Natural killer cell treated with Interleukin-12 subunit alpha and Interleukin-12 subunit beta and Interleukin-15 and Interleukin-18, amount 100 ng/mL, for 72 hours (primary cell): ENCODE results near the gene HOXD9. TPM values are rescaled to one million over a fixed set of nuclear protein-coding genes. Genes with fewer than 3 reads are reported as not detected.

Experiments used
- ATAC-seq, 2 donors: fragments of 150-1000 bp; cut with Tn5 transposase in 1 of 2; sonication (Bioruptor Pico), chemical (Tn5 transposase) in 1 of 2; 2 replicates each; pipeline ENCODE4 v1.10.0; 2021
- DNase-seq: peaks from one replicate; pipeline ENCODE4 v3.0.0; 2022; ENCODE audit warnings: low spot score
- H3K27ac Mint-ChIP-seq, 2 donors: 1 replicate in 1 of 2; 2 replicates in 1 of 2; pipeline ENCODE4 v1.8.0; 2022; ENCODE audit warnings: mixed read lengths in 2 of 2, mild to moderate bottlenecking in 1 of 2, moderate library complexity in 1 of 2
- H3K27me3 Mint-ChIP-seq, 2 donors: 1 replicate in 1 of 2; 2 replicates in 1 of 2; pipeline ENCODE4 v1.8.0; 2022; ENCODE audit warnings: mixed read lengths in 2 of 2
- H3K36me3 Mint-ChIP-seq: one replicate; pipeline ENCODE4 v1.8.0; 2022; ENCODE audit warnings: mixed read lengths
- H3K4me1 Mint-ChIP-seq, 2 donors: 1 replicate in 1 of 2; 2 replicates in 1 of 2; pipeline ENCODE4 v1.8.0; 2022; ENCODE audit warnings: low read depth in 2 of 2, mixed read lengths in 2 of 2, mild to moderate bottlenecking in 1 of 2
- H3K4me3 Mint-ChIP-seq: one replicate; pipeline ENCODE4 v1.8.0; 2022; ENCODE audit warnings: mixed read lengths
- H3K9me3 Mint-ChIP-seq: 2 replicates; pipeline ENCODE4 v1.8.0; 2022; ENCODE audit warnings: mixed read lengths
- total RNA-seq, 2 donors: library from RNA; stranded (reverse); gene quantifications; one replicate each; pipeline ENCODE4 v1.2.3, GENCODE V29; 2022

The HOXD9 gene
- total RNA-seq, 2 donors from 2014 or later, result not detected

- peaks cover 6% of the 10 kb centered on the region for H3K36me3 Mint-ChIP-seq
- no peak overlapping the region for H3K27ac Mint-ChIP-seq
- DNase-seq (no peak), ATAC-seq (no peak)
- no peak overlapping the region for H3K4me3 Mint-ChIP-seq
- H3K9me3 Mint-ChIP-seq, result no peaks in the 10 kb centered on the region
- H3K27me3 Mint-ChIP-seq, result peaks cover 53 to 80% of the 10 kb centered on the region in 2 donors
- peaks cover 5 to 14% of the 10 kb centered on the region in 2 donors for H3K4me1 Mint-ChIP-seq
These were observed 32.6 kb upstream of the HOXD9 start for GRCh38 chr2:176089843-176090395.

- H3K27ac Mint-ChIP-seq, result no peak overlapping the region
- ATAC-seq (no peak), DNase-seq (no peak)
- H3K9me3 Mint-ChIP-seq, result no peaks in the 10 kb centered on the region
- no peak overlapping the region for H3K4me3 Mint-ChIP-seq
- peaks cover 5 to 14% of the 10 kb centered on the region in 2 donors for H3K4me1 Mint-ChIP-seq
- H3K36me3 Mint-ChIP-seq, result peaks cover 6% of the 10 kb centered on the region
- peaks cover 58 to 84% of the 10 kb centered on the region in 2 donors for H3K27me3 Mint-ChIP-seq
These were observed 31.7 kb upstream of the HOXD9 start for GRCh38 chr2:176090862-176091261.

- Mint-ChIP-seq H3K4me1 (peaks cover 8 to 16% of the 10 kb centered on the region in 2 donors), H3K27ac (no peak overlapping the region), H3K36me3 (peaks cover 6% of the 10 kb centered on the region), H3K9me3 (no peaks in the 10 kb centered on the region), H3K27me3 (peaks cover 57 to 82% of the 10 kb centered on the region in 2 donors), H3K4me3 (peak overlapping the region; percentile 47)
- DNase-seq (no peak), ATAC-seq (no peak)
These were observed 30.9 kb upstream of the HOXD9 start for GRCh38 chr2:176091329-176092258.

GRCh38 chr2:176092270-176093144, 30.0 kb upstream of the HOXD9 start, which contains the start of gene HOXD13:
HOXD13 (plus strand) TSS chr2:176092721; CDS start chr2:176092891, 170 bp downstream.
- no peak within 1 kb of the TSS for H3K27ac Mint-ChIP-seq
- H3K4me1 Mint-ChIP-seq, result peaks cover 16 to 24% of the 10 kb centered on the region in 2 donors
- H3K27me3 Mint-ChIP-seq, result peaks cover 58 to 82% of the 10 kb centered on the region in 2 donors
- no peaks in the 10 kb centered on the region for H3K36me3 Mint-ChIP-seq
- DNase-seq, result no peak
- H3K9me3 Mint-ChIP-seq, result no peaks in the 10 kb centered on the region
- H3K4me3 Mint-ChIP-seq, result peak within 1 kb of the TSS; percentile 47
- peak in 1 of 2 donors; percentile 52 for ATAC-seq

- Mint-ChIP-seq H3K27me3 (peaks cover 60 to 80% of the 10 kb centered on the region in 2 donors), H3K36me3 (no peaks in the 10 kb centered on the region), H3K9me3 (no peaks in the 10 kb centered on the region), H3K4me1 (peaks cover 20 to 23% of the 10 kb centered on the region in 2 donors), H3K27ac (no peak overlapping the region), H3K4me3 (peak overlapping the region; percentile 5)
- DNase-seq (no peak), ATAC-seq (no peak)
These were observed 29.2 kb upstream of the HOXD9 start for GRCh38 chr2:176093145-176093897.

GRCh38 chr2:176093898-176094249, 28.6 kb upstream of the HOXD9 start:
- ATAC-seq (no peak), DNase-seq (no peak)
- H3K27me3 Mint-ChIP-seq, result peaks cover 60 to 75% of the 10 kb centered on the region in 2 donors
- no peak overlapping the region for H3K27ac Mint-ChIP-seq
- H3K9me3 Mint-ChIP-seq, result no peaks in the 10 kb centered on the region
- H3K4me1 Mint-ChIP-seq, result peaks cover 20 to 22% of the 10 kb centered on the region in 2 donors
- H3K36me3 Mint-ChIP-seq, result no peaks in the 10 kb centered on the region
- H3K4me3 Mint-ChIP-seq, result peak overlapping the region; percentile 5

GRCh38 chr2:176094349-176094748, 28.2 kb upstream of the HOXD9 start:
- Mint-ChIP-seq H3K9me3 (no peaks in the 10 kb centered on the region), H3K27me3 (peaks cover 61 to 71% of the 10 kb centered on the region in 2 donors), H3K4me1 (peaks cover 20 to 22% of the 10 kb centered on the region in 2 donors), H3K4me3 (no peak overlapping the region), H3K27ac (no peak overlapping the region), H3K36me3 (no peaks in the 10 kb centered on the region)
- ATAC-seq, result no peak
- no peak for DNase-seq

- Mint-ChIP-seq H3K9me3 (no peaks in the 10 kb centered on the region), H3K4me1 (peaks cover 20 to 22% of the 10 kb centered on the region in 2 donors), H3K27ac (no peak overlapping the region), H3K4me3 (no peak overlapping the region), H3K36me3 (no peaks in the 10 kb centered on the region), H3K27me3 (peaks cover 62% of the 10 kb centered on the region in 2 donors)
- no peak for DNase-seq
- no peak for ATAC-seq
These were observed 27.1 kb upstream of the HOXD9 start for GRCh38 chr2:176095421-176095820.

GRCh38 chr2:176096243-176096985, 26.1 kb upstream of the HOXD9 start:
- no peak for DNase-seq
- ATAC-seq, result no peak
- Mint-ChIP-seq H3K27me3 (peaks cover 53 to 63% of the 10 kb centered on the region in 2 donors), H3K4me1 (peaks cover 20 to 22% of the 10 kb centered on the region in 2 donors), H3K27ac (no peak overlapping the region), H3K36me3 (no peaks in the 10 kb centered on the region), H3K9me3 (no peaks in the 10 kb centered on the region), H3K4me3 (peak overlapping the region; percentile 71)

GRCh38 chr2:176096986-176097819, 25.3 kb upstream of the HOXD9 start:
- Mint-ChIP-seq H3K9me3 (no peaks in the 10 kb centered on the region), H3K36me3 (no peaks in the 10 kb centered on the region), H3K27me3 (peaks cover 50 to 61% of the 10 kb centered on the region in 2 donors), H3K4me1 (peaks cover 15 to 18% of the 10 kb centered on the region in 2 donors), H3K4me3 (peak overlapping the region; percentile 71), H3K27ac (no peak overlapping the region)
- DNase-seq (no peak), ATAC-seq (peak; percentile 73 to 78)

- H3K27me3 Mint-ChIP-seq, result peaks cover 57 to 65% of the 10 kb centered on the region in 2 donors
- peak overlapping the region; percentile 71 for H3K4me3 Mint-ChIP-seq
- no peak for ATAC-seq
- H3K9me3 Mint-ChIP-seq, result no peaks in the 10 kb centered on the region
- H3K4me1 Mint-ChIP-seq, result peaks cover 15 to 18% of the 10 kb centered on the region in 2 donors
- no peak overlapping the region for H3K27ac Mint-ChIP-seq
- no peaks in the 10 kb centered on the region for H3K36me3 Mint-ChIP-seq
- no peak for DNase-seq
These were observed 24.6 kb upstream of the HOXD9 start for GRCh38 chr2:176097820-176098365.
